ENCODE data around the gene USH1C. TPM values are rescaled to one million over a fixed set of nuclear protein-coding genes. Genes with fewer than 3 reads are reported as not detected.

The USH1C gene
- polyA plus RNA-seq, 3 donors, result not detected

DNA sequence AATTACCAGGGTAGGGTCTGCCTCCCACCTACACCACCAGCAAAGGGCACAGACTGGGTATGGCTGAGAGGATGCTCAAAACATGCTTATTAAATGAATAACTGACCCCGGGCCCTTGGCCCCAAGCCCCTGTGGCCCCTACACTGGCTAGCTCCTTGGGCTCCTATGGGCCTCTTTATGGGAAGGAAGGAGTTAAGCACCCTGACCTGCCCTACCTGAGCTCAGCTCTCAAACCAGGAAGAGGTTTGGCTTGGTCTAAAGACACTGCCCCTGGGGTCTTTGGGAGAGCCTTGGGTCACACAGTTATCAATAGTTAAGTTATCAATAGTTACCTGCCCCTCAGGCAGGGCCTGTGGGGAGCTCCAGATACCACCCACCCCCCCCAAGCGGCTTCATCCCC, 1.2 kb downstream of the USH1C start:
- H3K4me3 ChIP-seq (replicated peaks in 1 of 3; ENCODE audit: low read depth in 2 of 3, low read length in 3 of 3), result no peak overlapping the region
- whole genome bisulfite sequencing (ENCODE audit: insufficient coverage), result no CpG with 5 or more reads among the region's 2 CpGs
- Mint-ChIP-seq H3K4me1 (peaks cover 6% of the 10 kb centered on the region), H3K9me3 (peaks cover 0 to 2% (median 0%) of the 10 kb centered on the region in 7 donors), H3K36me3 (no peaks in the 10 kb centered on the region), H3K4me3 (no peak overlapping the region), H3K27ac (no peak overlapping the region), H3K27me3 (ENCODE audit: low read depth in 3 of 3) (peaks cover 31 to 53% (median 34%) of the 10 kb centered on the region in 3 donors)
- peaks cover 0 to 6% of the 10 kb centered on the region in 2 donors for H3K4me1 ChIP-seq (ENCODE audit: control insufficient read depth in 1 of 2, insufficient read depth in 2 of 2, low read length in 2 of 2)
- intact Hi-C loops (cut with micrococcal nuclease), result no loop called here
- H2AFZ ChIP-seq (ENCODE audit: insufficient read depth, low read depth, low read length, poor library complexity, severe bottlenecking), result no peak overlapping the region
- H3K9ac ChIP-seq (ENCODE audit: insufficient read depth, low read length, poor library complexity, severe bottlenecking), result no peak overlapping the region
- H3K27me3 ChIP-seq (ENCODE audit: control insufficient read depth in 2 of 2, insufficient read depth in 2 of 2, low read length in 2 of 2), result peaks cover 0 to 20% of the 10 kb centered on the region in 2 donors
- no peak for DNase-seq
- no peak for TF ChIP-seq CTCF (IDR thresholded peaks at IDR 0.05)
- no peaks in the 10 kb centered on the region for H4K20me1 ChIP-seq (ENCODE audit: insufficient read depth, low read length)
- H3K4me2 ChIP-seq (replicated peaks; ENCODE audit: extremely low read depth, low read length, poor library complexity, severe bottlenecking), result no peak overlapping the region
- no peaks in the 10 kb centered on the region for H3K9me3 ChIP-seq (replicated peaks in 1 of 2; ENCODE audit: control insufficient read depth in 1 of 2, insufficient read depth in 1 of 2, low read length in 2 of 2)
- no peak overlapping the region for H3K27ac ChIP-seq (ENCODE audit: low read depth in 1 of 2, low read length in 2 of 2)
- no peaks in the 10 kb centered on the region for H3K36me3 ChIP-seq (replicated peaks in 1 of 2; ENCODE audit: control insufficient read depth in 1 of 2, insufficient read depth in 2 of 2, low read length in 2 of 2)
- H3K79me2 ChIP-seq (ENCODE audit: insufficient read depth, low read length), result no peaks in the 10 kb centered on the region

GRCh38 chr11:17542249-17542648, 2.0 kb downstream of the USH1C start:
- 83% methylated on average over 4 of the region's 4 CpGs for WGBS (ENCODE audit: insufficient coverage)
- Histone ChIP-seq H3K4me1 (ENCODE audit: control insufficient read depth in 1 of 2, insufficient read depth in 2 of 2, low read length in 2 of 2) (peaks cover 0 to 6% of the 10 kb centered on the region in 2 donors), H3K4me2 (replicated peaks; ENCODE audit: extremely low read depth, low read length, poor library complexity, severe bottlenecking) (no peak overlapping the region), H3K4me3 (replicated peaks in 1 of 3; ENCODE audit: low read depth in 2 of 3, low read length in 3 of 3) (no peak overlapping the region), H3K27me3 (ENCODE audit: control insufficient read depth in 2 of 2, insufficient read depth in 2 of 2, low read length in 2 of 2) (peaks cover 0 to 20% of the 10 kb centered on the region in 2 donors), H3K9ac (ENCODE audit: insufficient read depth, low read length, poor library complexity, severe bottlenecking) (no peak overlapping the region), H3K9me3 (replicated peaks in 1 of 2; ENCODE audit: control insufficient read depth in 1 of 2, insufficient read depth in 1 of 2, low read length in 2 of 2) (no peaks in the 10 kb centered on the region), H2AFZ (ENCODE audit: insufficient read depth, low read depth, low read length, poor library complexity, severe bottlenecking) (no peak overlapping the region), H4K20me1 (ENCODE audit: insufficient read depth, low read length) (no peaks in the 10 kb centered on the region), H3K36me3 (replicated peaks in 1 of 2; ENCODE audit: control insufficient read depth in 1 of 2, insufficient read depth in 2 of 2, low read length in 2 of 2) (no peaks in the 10 kb centered on the region), H3K27ac (ENCODE audit: low read depth in 1 of 2, low read length in 2 of 2) (no peak overlapping the region), H3K79me2 (ENCODE audit: insufficient read depth, low read length) (no peaks in the 10 kb centered on the region)
- Mint-ChIP-seq H3K27me3 (ENCODE audit: low read depth in 3 of 3) (peaks cover 28 to 46% (median 34%) of the 10 kb centered on the region in 3 donors), H3K36me3 (no peaks in the 10 kb centered on the region), H3K4me3 (no peak overlapping the region), H3K4me1 (peaks cover 6% of the 10 kb centered on the region), H3K9me3 (no peaks in the 10 kb centered on the region), H3K27ac (no peak overlapping the region)
- no peak for TF ChIP-seq CTCF (IDR thresholded peaks at IDR 0.05)
- no peak for DNase-seq
- intact Hi-C loops (cut with micrococcal nuclease), result no loop called here

Data from CD14-positive monocyte (primary cell).